A673 (cell line): Measurements from ENCODE around the gene SATB2.

Experiments used
- CTCF ChIP-seq: fragments of 300-800, 200-600 bp; sonication (generic); conservative IDR thresholded peaks from 2 replicates; pipeline ENCODE4 v1.5.1; 2017; ENCODE audit warnings: low read depth, mild to moderate bottlenecking, antibody characterized with exemption, low read length, moderate library complexity, mixed read lengths
- EZH2 ChIP-seq: fragments of 200-600 bp; sonication (generic); IDR thresholded peaks from 2 replicates; pipeline ENCODE4 v1.6.1; 2017; ENCODE audit warnings: borderline replicate concordance, low read depth, mild to moderate bottlenecking, mixed read lengths, antibody characterized with exemption, low read length; ENCODE audit not compliant: poor library complexity, severe bottlenecking

- no peak for TF ChIP-seq CTCF
- no peak for TF ChIP-seq EZH2
Measured at GRCh38 chr2:199469514-199470360, 12.0 kb upstream of the SATB2 start.
